OCI-LY3 (cell line): Measurements from ENCODE around the gene DHX35.

ENCODE experiments used
- CTCF ChIP-seq: fragments of 200-600, 300-600 bp; sonication (generic); IDR thresholded peaks from 2 replicates; pipeline ENCODE4 v1.5.1; 2014; ENCODE audit warnings: antibody characterized with exemption, low read length, low read depth
- EZH2phosphoT487 ChIP-seq: fragments of 200-600 bp; shearing (Covaris generic); IDR thresholded peaks from 2 replicates; pipeline ENCODE4 v1.6.1; 2018; ENCODE audit warnings: antibody characterized with exemption, mixed run types, low read depth

- TF ChIP-seq CTCF (no peak), EZH2phosphoT487 (no peak)
These were observed 5.9 kb downstream of the DHX35 start for GRCh38 chr20:38968090-38968489.
